ENCODE measurements around the gene FGL2.

- TF ChIP-seq POLR2A (IDR thresholded peaks at IDR 0.05) (no peak), POLR2AphosphoS5 (IDR thresholded peaks at IDR 0.05) (no peak)
These were observed 23.2 kb upstream of the FGL2 start for GRCh38 chr7:77222819-77223218.

Measured in transverse colon (tissue), 3 donors.